Naive thymus-derived CD8-positive, alpha-beta T cell (primary cell): ENCODE results near the gene ZNF502. TPM values are rescaled to one million over a fixed set of nuclear protein-coding genes. Genes with fewer than 3 reads are reported as not detected.
"Not testable (repeated sequence)": the region's sequence is repeated elsewhere in the genome, so short reads cannot be mapped to it uniquely, and the experiment has no call there.

Experiments used
- ATAC-seq, 2 donors: fragments of 150-1000 bp; cut with Tn5 transposase in 1 of 2; sonication (Bioruptor Pico), chemical (Tn5 transposase) in 1 of 2; 1 replicate in 1 of 2; 2 replicates in 1 of 2; pipeline ENCODE4 v1.10.0; 2021; ENCODE audit warnings: mild to moderate bottlenecking in 2 of 2, moderate library complexity in 2 of 2
- POLR2A ChIA-PET: fragments of 350-600 bp; sonication (Branson Sonifier 250); formaldehyde crosslinking; loops from one replicate; lab custom pipeline; 2021; ENCODE audit warnings: antibody characterized with exemption; lab: Charles Lee
- DNase-seq, 10 donors: peaks; one replicate each; pipeline versions ENCODE4 v3.0.0 to v3.0.0-alpha.2; 2020 to 2022
- H3K27ac Mint-ChIP-seq, 10 donors: one replicate each; pipeline ENCODE4 v1.8.0; 2020 to 2022; ENCODE audit warnings: mild to moderate bottlenecking in 10 of 10, mixed read lengths in 10 of 10, moderate library complexity in 4 of 10, inconsistent platforms in 1 of 10
- H3K27me3 Mint-ChIP-seq, 5 donors: one replicate each; pipeline ENCODE4 v1.8.0; 2021 to 2022; ENCODE audit warnings: mixed read lengths in 5 of 5
- H3K36me3 Mint-ChIP-seq, 3 donors: one replicate each; pipeline ENCODE4 v1.8.0; 2020 to 2022; ENCODE audit warnings: mixed read lengths in 3 of 3, mild to moderate bottlenecking in 2 of 3, inconsistent platforms in 1 of 3
- H3K4me1 Mint-ChIP-seq, 4 donors: one replicate each; pipeline ENCODE4 v1.8.0; 2021 to 2022; ENCODE audit warnings: mixed read lengths in 4 of 4
- H3K4me3 Mint-ChIP-seq, 10 donors: one replicate each; pipeline ENCODE4 v1.8.0; 2020 to 2022; ENCODE audit warnings: mild to moderate bottlenecking in 10 of 10, mixed read lengths in 10 of 10, moderate library complexity in 6 of 10, inconsistent platforms in 1 of 10
- H3K9me3 Mint-ChIP-seq, 9 donors: one replicate each; pipeline ENCODE4 v1.8.0; 2020 to 2022; ENCODE audit warnings: mixed read lengths in 9 of 9, mild to moderate bottlenecking in 3 of 9, inconsistent platforms in 1 of 9, moderate library complexity in 1 of 9
- polyA plus RNA-seq, 3 donors: library from polyadenylated mRNA; unstranded; fragments of 300-500 nt; fragmentation: Illumina TruSeq; gene quantifications; one replicate each; pipeline ENCODE4 v1.2.3, GENCODE V29; 2021
- total RNA-seq, 8 experiments: library from RNA in 2 of 8; stranded (reverse) in 2 of 8; gene quantifications; one replicate each; pipeline ENCODE4 v1.2.3 and lab custom pipeline; 2021 to 2026

ZNF502 gene
- 1 to 10 TPM; 6.0 to 6.1 TPM for total RNA-seq
- polyA plus RNA-seq, result 1 to 10 TPM; 2.3 to 3.4 (median 2.4) TPM
- 7.3 to 17.0 (median 13.9) reads per million in 6 experiments for total RNA-seq (lab: John Stamatoyannopoulos, UW)

- peak; percentile 93 for ATAC-seq
- H3K9me3 Mint-ChIP-seq, result peaks cover 21 to 96% (median 53%) of the 10 kb centered on the region in 9 donors
- peaks cover 6 to 22% (median 14%) of the 10 kb centered on the region in 4 donors for H3K4me1 Mint-ChIP-seq
- POLR2A ChIA-PET, result interaction anchor here (0.5 to 4.8 kb wide), 3 partner anchors 17 to 48 kb away, joined by 3 to 19 read pairs (median 14); partner anchors contain the start of genes KIAA1143, KIF15 and ZNF501
- H3K27me3 Mint-ChIP-seq, result peaks cover 11 to 30% (median 16%) of the 10 kb centered on the region in 5 donors
- peak within 1 kb of the TSS; percentile 64 to 96 (median 79) for H3K27ac Mint-ChIP-seq
- H3K36me3 Mint-ChIP-seq, result peaks cover 22 to 61% (median 60%) of the 10 kb centered on the region in 3 donors
- peak; percentile 31 to 73 (median 53) for DNase-seq
- peak within 1 kb of the TSS; percentile 87 to 98 (median 91) for H3K4me3 Mint-ChIP-seq
These were observed at the start of gene ZNF502 for GRCh38 chr3:44712455-44713075. ZNF502 (plus strand) TSS chr3:44712660; CDS start chr3:44720262, 7,602 bp downstream.

- H3K4me3 Mint-ChIP-seq, result no peak overlapping the region
- peaks cover 17 to 90% (median 57%) of the 10 kb centered on the region in 9 donors for H3K9me3 Mint-ChIP-seq
- no peak overlapping the region for H3K27ac Mint-ChIP-seq
- DNase-seq (no peak), ATAC-seq (no peak)
- POLR2A ChIA-PET, result no interaction called here
- H3K27me3 Mint-ChIP-seq, result no peaks in the 10 kb centered on the region
- peaks cover under 1 to 72% (median 44%) of the 10 kb centered on the region in 3 donors for H3K36me3 Mint-ChIP-seq
- H3K4me1 Mint-ChIP-seq, result no peaks in the 10 kb centered on the region
These were observed 47.3 kb upstream of the ZNF502 start for GRCh38 chr3:44665173-44665572.

- no peaks in the 10 kb centered on the region for H3K4me1 Mint-ChIP-seq
- H3K27ac Mint-ChIP-seq, result peak overlapping the region in 1 of 10 donors; percentile 50
- H3K27me3 Mint-ChIP-seq, result no peaks in the 10 kb centered on the region
- H3K36me3 Mint-ChIP-seq, result peaks cover 0 to 61% (median 33%) of the 10 kb centered on the region in 3 donors
- no peak overlapping the region for H3K4me3 Mint-ChIP-seq
- no peak for ATAC-seq
- H3K9me3 Mint-ChIP-seq, result peaks cover 14 to 78% (median 57%) of the 10 kb centered on the region in 9 donors
- POLR2A ChIA-PET, result no interaction called here
- no peak for DNase-seq
These were observed 46.1 kb upstream of the ZNF502 start for GRCh38 chr3:44666346-44666745.

- H3K36me3 Mint-ChIP-seq, result peaks cover 4 to 52% (median 26%) of the 10 kb centered on the region in 3 donors
- no peak overlapping the region for H3K4me3 Mint-ChIP-seq
- POLR2A ChIA-PET, result no interaction called here
- H3K27ac Mint-ChIP-seq, result no peak overlapping the region
- ATAC-seq (no peak), DNase-seq (no peak)
- H3K4me1 Mint-ChIP-seq, result peaks cover 0 to 3% (median 0%) of the 10 kb centered on the region in 4 donors
- H3K9me3 Mint-ChIP-seq, result peaks cover 19 to 74% (median 58%) of the 10 kb centered on the region in 9 donors
- peaks cover 0 to 4% (median 0%) of the 10 kb centered on the region in 5 donors for H3K27me3 Mint-ChIP-seq
These were observed 42.7 kb upstream of the ZNF502 start for GRCh38 chr3:44669760-44670159.

- H3K27ac Mint-ChIP-seq, DNase-seq, ATAC-seq, H3K27me3 Mint-ChIP-seq, H3K4me1 Mint-ChIP-seq, POLR2A ChIA-PET, H3K4me3 Mint-ChIP-seq: not testable (repeated sequence)
- peaks cover 17 to 76% (median 59%) of the 10 kb centered on the region in 9 donors for H3K9me3 Mint-ChIP-seq
- peaks cover 4 to 49% (median 28%) of the 10 kb centered on the region in 3 donors for H3K36me3 Mint-ChIP-seq
These were observed 39.0 kb upstream of the ZNF502 start for GRCh38 chr3:44673466-44673865.

GRCh38 chr3:44674211-44674610 is 38.2 kb upstream of the ZNF502 start:
- H3K36me3 Mint-ChIP-seq, result peaks cover 4 to 43% (median 23%) of the 10 kb centered on the region in 3 donors
- POLR2A ChIA-PET, result no interaction called here
- DNase-seq, result no peak
- no peak overlapping the region for H3K4me3 Mint-ChIP-seq
- H3K9me3 Mint-ChIP-seq, result peaks cover 17 to 76% (median 57%) of the 10 kb centered on the region in 9 donors
- peaks cover 0 to 3% (median 0%) of the 10 kb centered on the region in 4 donors for H3K4me1 Mint-ChIP-seq
- H3K27me3 Mint-ChIP-seq, result peaks cover 0 to 4% (median 0%) of the 10 kb centered on the region in 5 donors
- no peak for ATAC-seq
- peak overlapping the region in 2 of 10 donors; percentile 41 to 43 for H3K27ac Mint-ChIP-seq

- POLR2A ChIA-PET, result interaction anchor here (0.6 kb wide), 1 partner anchor 44 kb away, joined by 5 read pairs; no protein-coding TSS in a partner anchor
- H3K27ac Mint-ChIP-seq, result peak overlapping the region in 1 of 10 donors; percentile 24
- peaks cover 17 to 99% (median 68%) of the 10 kb centered on the region in 9 donors for H3K9me3 Mint-ChIP-seq
- no peak for ATAC-seq
- peaks cover 0 to 7% (median 0%) of the 10 kb centered on the region in 5 donors for H3K27me3 Mint-ChIP-seq
- no peak for DNase-seq
- peaks cover 21 to 66% (median 45%) of the 10 kb centered on the region in 3 donors for H3K36me3 Mint-ChIP-seq
- H3K4me1 Mint-ChIP-seq, result peaks cover 0 to 5% (median 0%) of the 10 kb centered on the region in 4 donors
- no peak overlapping the region for H3K4me3 Mint-ChIP-seq
These were observed 33.9 kb upstream of the ZNF502 start for GRCh38 chr3:44678480-44679116.

GRCh38 chr3:44680921-44681455 is 31.5 kb upstream of the ZNF502 start:
- Mint-ChIP-seq H3K4me1 (peaks cover 7 to 13% (median 12%) of the 10 kb centered on the region in 4 donors), H3K4me3 (peak overlapping the region in 1 of 10 donors; percentile 52), H3K27me3 (peaks cover 0 to 9% (median 3%) of the 10 kb centered on the region in 5 donors), H3K36me3 (peaks cover 28 to 71% (median 65%) of the 10 kb centered on the region in 3 donors), H3K9me3 (peaks cover 9 to 97% (median 74%) of the 10 kb centered on the region in 9 donors), H3K27ac (no peak overlapping the region)
- POLR2A ChIA-PET, result no interaction called here
- no peak for ATAC-seq
- no peak for DNase-seq

- Mint-ChIP-seq H3K4me1 (peaks cover 7 to 15% (median 13%) of the 10 kb centered on the region in 4 donors), H3K9me3 (peaks cover 23 to 95% (median 68%) of the 10 kb centered on the region in 9 donors), H3K27ac (no peak overlapping the region), H3K4me3 (no peak overlapping the region), H3K36me3 (peaks cover 28 to 69% (median 59%) of the 10 kb centered on the region in 3 donors), H3K27me3 (peaks cover 0 to 15% (median 8%) of the 10 kb centered on the region in 5 donors)
- DNase-seq (no peak), ATAC-seq (no peak)
- POLR2A ChIA-PET, result no interaction called here
These were observed 30.1 kb upstream of the ZNF502 start for GRCh38 chr3:44682182-44682896.

GRCh38 chr3:44685128-44685800 is 27.2 kb upstream of the ZNF502 start:
- POLR2A ChIA-PET, result interaction anchor here (1.0 to 1.5 kb wide), 3 partner anchors 60 to 77 kb away, joined by 3 to 4 read pairs (median 3); partner anchors contain the start of gene ZNF197
- Mint-ChIP-seq H3K4me1 (peaks cover 7 to 15% (median 13%) of the 10 kb centered on the region in 4 donors), H3K27me3 (peaks cover 9 to 35% (median 29%) of the 10 kb centered on the region in 5 donors), H3K9me3 (peaks cover 26 to 85% (median 62%) of the 10 kb centered on the region in 9 donors), H3K4me3 (peak overlapping the region; percentile 81 to 95 (median 88)), H3K27ac (peak overlapping the region; percentile 62 to 92 (median 72)), H3K36me3 (peaks cover 31 to 79% (median 70%) of the 10 kb centered on the region in 3 donors)
- DNase-seq (peak; percentile 23 to 75 (median 48)), ATAC-seq (peak; percentile 84 to 90)

GRCh38 chr3:44687898-44688297 is 24.6 kb upstream of the ZNF502 start:
- peaks cover 26 to 84% (median 58%) of the 10 kb centered on the region in 9 donors for H3K9me3 Mint-ChIP-seq
- no peak overlapping the region for H3K27ac Mint-ChIP-seq
- DNase-seq (no peak), ATAC-seq (no peak)
- H3K4me1 Mint-ChIP-seq, result peaks cover 7 to 15% (median 12%) of the 10 kb centered on the region in 4 donors
- H3K27me3 Mint-ChIP-seq, result peaks cover 24 to 59% (median 48%) of the 10 kb centered on the region in 5 donors
- POLR2A ChIA-PET, result no interaction called here
- peaks cover 20 to 74% (median 49%) of the 10 kb centered on the region in 3 donors for H3K36me3 Mint-ChIP-seq
- no peak overlapping the region for H3K4me3 Mint-ChIP-seq
